ENCODE measurements around the gene ZNF124.
"Not testable (repeated sequence)": the region's sequence is repeated elsewhere in the genome, so short reads cannot be mapped to it uniquely, and the experiment has no call there.

Gene ZNF124

DNA sequence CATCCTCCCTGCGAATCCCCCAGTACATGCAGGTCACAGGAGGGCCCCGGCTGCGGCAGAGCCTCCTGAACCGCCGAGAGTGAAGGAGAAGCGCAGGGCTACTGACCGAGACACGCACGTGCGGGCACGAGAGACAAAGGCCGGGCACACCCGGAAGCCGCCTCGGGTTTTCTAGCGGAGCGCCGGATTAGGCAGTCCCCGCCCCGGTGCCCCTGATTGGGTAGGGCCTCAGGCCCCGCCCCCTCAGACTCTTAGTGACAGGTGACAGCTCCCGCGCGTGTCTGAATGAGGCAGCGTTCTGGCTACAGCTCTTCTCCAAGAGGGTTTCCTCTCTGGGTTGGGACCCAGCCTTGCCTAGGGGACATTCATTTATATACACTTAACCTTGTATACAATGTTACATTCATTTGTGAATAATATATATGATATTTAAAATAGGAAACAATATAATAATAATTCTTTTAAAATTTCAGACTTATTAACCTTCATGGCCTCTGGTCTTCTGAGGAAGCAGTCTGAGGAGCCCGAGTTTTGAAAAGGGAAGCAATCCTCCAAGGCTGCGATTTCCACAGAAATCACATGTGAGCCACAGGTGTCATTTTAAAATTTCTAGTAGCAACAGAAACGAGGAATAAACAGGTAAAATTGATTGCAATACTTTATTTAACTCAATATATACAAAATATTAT lies at the start of gene ZNF124:
Gene ZNF124, minus strand, starts transcription at position 146 of the 689 bp plus-strand sequence. Its CDS starts 143 bp downstream, at position 3.
- FAIRE-seq = peak; percentile 81

- not testable (repeated sequence) for FAIRE-seq
Measured at GRCh38 chr1:247220280-247220679, 48.5 kb upstream of the ZNF124 start.

GRCh38 chr1:247218121-247218651 lies 46.4 kb upstream of the ZNF124 start:
- no peak for FAIRE-seq

GRCh38 chr1:247216261-247216660 lies 44.4 kb upstream of the ZNF124 start:
- no peak for FAIRE-seq

- FAIRE-seq = no peak
Measured at GRCh38 chr1:247212627-247213617, 41.1 kb upstream of the ZNF124 start.

GRCh38 chr1:247212012-247212411 lies 40.2 kb upstream of the ZNF124 start:
- no peak for FAIRE-seq

GRCh38 chr1:247211339-247211738 lies 39.5 kb upstream of the ZNF124 start:
- FAIRE-seq = no peak

- FAIRE-seq = no peak
Measured at GRCh38 chr1:247210376-247211117, 38.7 kb upstream of the ZNF124 start.

DNA sequence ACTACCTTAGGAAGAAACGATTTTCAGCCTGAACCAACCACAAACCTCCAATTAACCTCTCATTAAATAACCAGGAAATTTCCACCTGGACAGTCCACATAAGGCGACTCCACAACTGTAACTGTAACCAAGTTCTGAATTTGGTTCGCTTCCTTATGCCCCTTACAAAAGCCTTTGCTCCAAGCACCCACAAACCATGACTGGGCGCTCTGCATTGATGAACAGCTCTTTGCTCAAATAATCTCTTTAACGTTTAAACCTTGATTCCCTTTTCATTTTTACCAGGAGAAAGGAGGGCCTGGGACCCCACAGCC lies 38.2 kb upstream of the ZNF124 start:
- no peak for FAIRE-seq

DNA sequence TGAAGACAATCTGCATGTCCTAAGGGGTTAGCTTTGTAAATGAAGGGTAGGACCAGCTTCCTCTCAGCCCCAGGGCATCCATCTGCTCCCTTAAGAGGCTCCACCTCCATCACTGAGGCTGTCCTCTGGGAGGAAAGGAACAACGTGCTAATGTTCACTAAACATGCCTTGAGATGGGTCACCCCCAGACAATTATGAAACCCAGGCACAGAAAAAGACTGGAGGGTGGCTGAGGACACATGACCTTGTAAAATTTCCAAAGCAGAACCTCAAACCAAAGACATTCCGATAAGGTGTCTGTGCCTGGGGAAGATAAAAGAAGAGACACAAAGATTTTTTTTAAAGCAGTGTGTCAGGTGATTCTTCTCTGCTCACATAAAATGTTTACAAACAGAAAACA lies 37.6 kb upstream of the ZNF124 start:
- no peak for FAIRE-seq

GRCh38 chr1:247204177-247204647 lies 32.4 kb upstream of the ZNF124 start:
- no peak for FAIRE-seq

DNA sequence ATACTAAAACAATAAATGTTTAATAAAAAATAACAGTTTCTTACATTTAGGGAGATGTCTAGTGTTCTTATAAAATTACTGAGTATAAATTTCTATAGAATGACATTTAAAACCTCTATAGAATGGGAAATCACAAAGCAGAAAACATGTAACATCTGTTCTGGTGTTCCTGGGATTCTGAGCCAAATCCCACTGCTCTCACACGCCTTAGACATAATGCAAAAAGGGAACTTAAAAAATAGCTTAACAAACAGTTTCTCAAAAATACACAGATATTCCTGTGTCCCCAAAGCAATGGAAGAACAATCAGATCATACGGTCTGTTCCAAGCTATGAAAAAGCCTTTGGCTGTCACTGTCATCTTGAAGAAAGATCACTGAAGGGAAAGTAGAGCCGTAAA lies 27.0 kb upstream of the ZNF124 start:
- no peak for FAIRE-seq

- FAIRE-seq = no peak
Measured at GRCh38 chr1:247193958-247194357, 22.1 kb upstream of the ZNF124 start.

DNA sequence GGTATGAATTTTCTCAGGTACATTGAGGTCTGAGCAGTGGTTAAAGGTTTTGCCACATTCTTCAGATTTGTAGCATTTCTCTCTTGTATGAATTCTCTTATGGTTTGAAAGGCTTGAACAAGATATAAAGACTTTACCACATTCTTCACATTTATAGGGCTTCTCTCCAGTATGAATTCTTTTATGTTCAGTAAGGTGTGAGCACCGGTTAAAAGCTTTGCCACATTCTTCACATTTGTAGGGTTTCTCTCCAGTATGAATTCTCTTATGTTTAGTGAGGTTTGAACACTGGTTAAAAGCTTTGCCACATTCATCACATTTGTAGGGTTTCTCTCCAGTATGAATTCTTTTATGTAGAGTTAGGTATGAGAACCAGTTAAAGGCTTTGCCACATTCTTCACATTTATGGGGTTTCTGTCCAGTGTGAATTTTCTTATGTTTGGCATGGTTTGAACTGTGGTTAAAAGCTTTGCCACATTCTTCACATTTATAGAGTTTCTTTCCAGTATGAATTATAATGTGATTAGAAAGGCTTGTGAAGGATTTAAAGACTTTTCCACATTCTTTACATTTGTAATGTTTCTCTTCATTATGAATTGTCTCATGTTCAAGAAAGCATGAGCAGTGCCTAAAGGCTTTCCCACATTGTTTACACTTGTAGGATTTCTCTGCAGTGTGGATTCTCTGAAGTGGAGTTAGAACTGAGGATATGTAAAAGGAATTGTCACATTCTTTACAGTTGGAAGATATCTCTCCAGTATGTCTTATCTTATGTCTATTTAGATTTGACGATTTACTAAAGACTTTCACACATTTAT lies 18.4 kb upstream of the ZNF124 start:
- FAIRE-seq = no peak

GRCh38 chr1:247185667-247186066 lies 13.8 kb upstream of the ZNF124 start:
- no peak for FAIRE-seq

GRCh38 chr1:247184254-247184653 lies 12.4 kb upstream of the ZNF124 start:
- no peak for FAIRE-seq

DNA sequence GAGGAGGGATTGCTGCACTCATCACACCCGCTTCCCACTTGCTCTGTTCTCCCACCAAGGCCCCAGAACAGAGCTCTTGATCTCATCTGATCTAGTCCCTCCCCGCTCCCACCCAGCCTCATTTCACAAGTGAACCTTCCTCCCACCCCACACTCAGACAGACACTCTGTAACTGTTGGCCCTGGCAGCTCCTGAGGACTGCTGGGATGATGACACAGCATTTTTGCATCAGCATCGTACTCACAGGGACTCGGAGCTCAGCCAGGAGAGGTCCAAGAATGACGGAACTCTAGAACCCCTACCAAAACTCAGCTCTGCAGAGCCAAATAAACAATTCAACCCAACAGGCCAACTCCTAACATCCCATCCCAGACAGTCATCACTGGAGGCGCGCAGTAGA lies 11.2 kb upstream of the ZNF124 start:
- FAIRE-seq = no peak

DNA sequence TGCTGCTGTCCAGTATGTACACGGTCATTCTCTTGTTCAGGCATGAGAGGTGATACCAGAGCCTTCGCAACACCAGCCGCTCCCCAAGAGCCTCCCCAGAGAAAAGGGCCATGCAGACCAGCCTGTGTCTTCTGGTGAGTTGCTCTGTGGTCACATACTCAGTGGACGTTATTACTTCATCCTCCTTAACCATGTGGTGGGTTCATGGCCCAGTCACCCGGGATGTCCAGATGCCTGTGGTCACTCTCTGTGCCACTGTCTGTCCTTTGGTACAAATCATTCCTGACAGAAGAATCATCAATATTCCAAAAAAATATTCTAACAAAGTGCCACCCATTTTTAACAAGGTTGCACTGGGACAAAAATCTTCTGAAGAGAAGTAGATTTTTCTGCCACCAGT lies 8.8 kb upstream of the ZNF124 start:
- FAIRE-seq = no peak

DNA sequence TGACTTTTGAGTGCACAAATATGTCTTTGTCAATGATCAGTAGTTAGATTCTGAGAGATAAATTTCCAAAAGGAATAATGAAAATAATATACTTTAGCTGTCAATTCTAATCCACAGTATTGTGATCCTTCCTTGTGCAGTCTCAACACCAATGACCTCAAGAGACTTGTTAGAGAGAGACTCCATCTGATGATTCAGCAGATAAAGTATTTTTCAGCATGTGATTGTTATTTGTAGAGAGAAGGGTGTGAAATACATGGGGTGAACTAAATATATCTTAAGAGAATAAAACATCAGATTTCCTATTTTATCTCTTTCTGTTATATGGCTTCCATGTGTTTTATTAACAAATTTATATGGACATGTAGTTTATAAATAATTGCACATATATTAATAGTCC lies 5.9 kb upstream of the ZNF124 start:
- FAIRE-seq = no peak

DNA sequence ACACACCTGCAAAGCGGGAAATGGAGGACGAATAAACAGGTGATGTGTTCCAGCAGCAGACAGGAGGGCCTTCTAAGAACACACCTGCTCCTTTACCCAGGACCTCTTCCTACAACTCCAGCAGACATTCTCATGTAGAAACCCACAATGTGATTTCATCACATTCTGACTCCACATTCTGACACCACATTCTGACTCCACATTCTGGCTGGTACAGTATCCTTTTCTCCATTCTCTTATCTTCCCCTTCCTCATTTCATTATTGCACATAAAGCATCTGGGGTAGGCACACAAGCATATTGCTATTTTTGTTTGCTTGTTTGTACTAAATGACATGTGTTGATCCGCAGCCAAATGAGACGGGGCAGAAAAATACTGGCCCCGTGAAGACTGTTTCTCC lies 3.6 kb upstream of the ZNF124 start:
- FAIRE-seq = no peak

DNA sequence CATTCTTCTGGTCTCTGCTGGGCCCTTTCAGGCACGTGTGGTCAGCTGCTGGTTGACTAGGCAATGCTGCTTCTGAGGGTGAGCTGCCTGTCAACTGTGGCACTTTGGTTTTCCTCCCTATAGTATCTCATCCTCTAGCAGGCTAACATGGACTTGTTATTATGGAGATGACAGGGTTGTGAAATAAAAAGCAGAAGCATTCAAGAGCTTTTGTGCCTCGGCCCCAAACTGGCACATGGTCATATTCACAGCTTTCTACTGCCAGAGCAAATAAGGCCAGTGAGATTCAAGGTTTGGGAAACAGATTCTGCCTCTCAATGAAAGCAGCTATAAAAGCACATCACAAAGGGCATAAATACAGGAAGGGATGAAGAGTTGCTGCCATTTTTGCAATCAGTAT lies 1.6 kb upstream of the ZNF124 start:
- FAIRE-seq = no peak

- FAIRE-seq = no peak
Measured at GRCh38 chr1:247172996-247173395, 1.2 kb upstream of the ZNF124 start.
